Measurements from ENCODE around the gene MSI2.
A peak's percentile ranks its signal among the peaks of the same experiment; 100 is the strongest.
"Not testable (repeated sequence)": the region's sequence is repeated elsewhere in the genome, so short reads cannot be mapped to it uniquely, and the experiment has no call there.

Gene MSI2

GRCh38 chr17:57292091-57292490 lies 35.8 kb downstream of the MSI2 start:
- DNase-seq (ENCODE audit: low spot score): no peak

- DNase-seq (ENCODE audit: low spot score): peak; percentile 92
Observed at GRCh38 chr17:57293077-57293476, 36.8 kb downstream of the MSI2 start.

GRCh38 chr17:57294101-57294500 lies 37.8 kb downstream of the MSI2 start:
- peak; percentile 52 for DNase-seq (ENCODE audit: low spot score)

GRCh38 chr17:57294629-57295501 lies 38.5 kb downstream of the MSI2 start:
- peak; percentile 97 for DNase-seq (ENCODE audit: low spot score)

- DNase-seq (ENCODE audit: low spot score): peak; percentile 85
Observed at GRCh38 chr17:57295526-57296023, 39.3 kb downstream of the MSI2 start.

GRCh38 chr17:57296231-57296630 lies 39.9 kb downstream of the MSI2 start:
- peak; percentile 74 for DNase-seq (ENCODE audit: low spot score)

- no peak for DNase-seq (ENCODE audit: low spot score)
Observed at GRCh38 chr17:57299176-57299575, 42.9 kb downstream of the MSI2 start.

GRCh38 chr17:57300592-57300991 lies 44.3 kb downstream of the MSI2 start:
- not testable (repeated sequence) for DNase-seq (ENCODE audit: low spot score)

- no peak for DNase-seq (ENCODE audit: low spot score)
Observed at GRCh38 chr17:57302690-57303465, 46.6 kb downstream of the MSI2 start.

GRCh38 chr17:57305144-57305728 lies 48.9 kb downstream of the MSI2 start:
- DNase-seq (ENCODE audit: low spot score): no peak

GRCh38 chr17:57305908-57306504 lies 49.7 kb downstream of the MSI2 start:
- no peak for DNase-seq (ENCODE audit: low spot score)

- DNase-seq (ENCODE audit: low spot score): no peak
Observed at GRCh38 chr17:57308543-57309186, 52.3 kb downstream of the MSI2 start.

GRCh38 chr17:57309479-57309878 lies 53.2 kb downstream of the MSI2 start:
- DNase-seq (ENCODE audit: low spot score): no peak

- DNase-seq (ENCODE audit: low spot score): no peak
Observed at GRCh38 chr17:57311281-57312216, 55.2 kb downstream of the MSI2 start.

GRCh38 chr17:57312242-57312641 lies 55.9 kb downstream of the MSI2 start:
- no peak for DNase-seq (ENCODE audit: low spot score)

- DNase-seq (ENCODE audit: low spot score): no peak
Observed at GRCh38 chr17:57313097-57313835, 56.9 kb downstream of the MSI2 start.

GRCh38 chr17:57315061-57316015 lies 59.0 kb downstream of the MSI2 start:
- DNase-seq (ENCODE audit: low spot score): no peak

- DNase-seq (ENCODE audit: low spot score): no peak
Observed at GRCh38 chr17:57316361-57316760, 60.0 kb downstream of the MSI2 start.

GRCh38 chr17:57317079-57317478 lies 60.8 kb downstream of the MSI2 start:
- DNase-seq (ENCODE audit: low spot score): no peak
